NB4 (cell line): ENCODE data around the gene KLRC3.

Experiments used
- DNase-seq: peaks from one replicate; pipeline ENCODE4 v3.0.0; 2010; ENCODE audit warnings: low read depth
- H3K4me3 ChIP-seq: one replicate; pipeline ENCODE4 v1.5.1; 2011; ENCODE audit warnings: mild to moderate bottlenecking, low read depth, low read length, moderate library complexity
- CTCF ChIP-seq: IDR thresholded peaks from one replicate; pipeline ENCODE4 v1.5.1; 2012; ENCODE audit warnings: low read depth, low read length
- MYC ChIP-seq: IDR thresholded peaks from 2 replicates; pipeline ENCODE4 v1.6.1; 2011; ENCODE audit warnings: low read depth, low read length
- POLR2A ChIP-seq: IDR thresholded peaks from 2 replicates; pipeline ENCODE4 v1.6.1; 2011; ENCODE audit warnings: mild to moderate bottlenecking; ENCODE audit not compliant: insufficient read length; ENCODE audit errors: extremely low read depth
- TF ChIP-seq, protein P1 (sequence below): IDR thresholded peaks from 2 replicates; pipeline ENCODE4 v1.6.1; 2011; ENCODE audit warnings: low read depth, low read length

The KLRC3 gene

DNA sequence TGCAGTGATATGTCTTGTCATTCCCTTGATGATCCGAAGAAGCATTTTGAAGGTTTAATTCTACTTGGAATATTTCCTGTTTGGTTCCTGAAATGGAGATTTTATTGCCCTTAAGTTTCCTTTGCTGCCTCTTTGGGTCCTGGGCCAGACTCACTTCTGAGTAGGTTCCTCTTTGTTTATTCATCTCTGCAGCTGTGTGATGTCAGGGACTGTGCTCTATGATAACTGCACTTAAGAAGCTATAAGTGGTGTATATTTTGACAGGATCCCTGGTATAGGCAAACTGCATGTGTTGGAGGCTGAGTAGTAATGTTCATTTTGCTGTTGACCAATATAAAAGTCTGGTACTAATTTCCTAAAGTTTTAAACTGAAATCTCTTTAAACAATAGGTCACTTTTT is 11.0 kb downstream of the KLRC3 start, which contains the start of gene KLRC4:
KLRC4 (minus strand) TSS at position 366 of the 400 bp plus-strand sequence; CDS start at position 184, 182 bp downstream.
- peak; percentile 77 for DNase-seq
- TF ChIP-seq, protein P1, sequence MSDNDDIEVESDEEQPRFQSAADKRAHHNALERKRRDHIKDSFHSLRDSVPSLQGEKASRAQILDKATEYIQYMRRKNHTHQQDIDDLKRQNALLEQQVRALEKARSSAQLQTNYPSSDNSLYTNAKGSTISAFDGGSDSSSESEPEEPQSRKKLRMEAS: 0 out of 2 replicates have a peak, but pooled peaks have one; percentile 20
- TF ChIP-seq MYC: no peak
- no peak within 1 kb of the TSS for H3K4me3 ChIP-seq

GRCh38 chr12:10408842-10409241 is 11.6 kb downstream of the KLRC3 start:
- no peak overlapping the region for H3K4me3 ChIP-seq
- TF ChIP-seq MYC (no peak), POLR2A (no peak), CTCF (no peak)
- TF ChIP-seq, protein P1: no peak
- DNase-seq: no peak

- TF ChIP-seq, protein P1: peak; percentile 65
- no peak for TF ChIP-seq CTCF
- TF ChIP-seq POLR2A: no peak
- peak; percentile 45; the same call in 1 of the 2 replicates for TF ChIP-seq MYC
- H3K4me3 ChIP-seq: no peak overlapping the region
- peak; percentile 46 for DNase-seq
Observed at GRCh38 chr12:10406725-10407124, 13.7 kb downstream of the KLRC3 start.

DNA sequence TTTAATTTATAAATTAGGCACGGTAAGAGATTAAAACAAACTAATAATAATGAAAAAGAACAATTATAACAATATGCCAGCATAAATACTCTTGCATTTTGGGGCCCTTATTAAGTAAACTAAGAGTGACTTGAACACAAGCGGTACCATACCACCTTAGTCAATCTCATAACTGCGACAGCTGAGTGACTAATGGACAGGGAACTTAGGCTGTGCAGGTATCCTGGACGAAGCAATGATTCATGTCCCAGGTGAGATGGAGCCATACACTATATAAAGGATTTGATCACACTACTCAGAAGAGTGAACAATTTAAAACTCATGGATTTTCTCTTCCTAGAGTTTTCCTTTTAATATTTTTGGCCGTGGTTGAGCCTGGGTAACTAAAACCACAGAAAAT is 15.1 kb downstream of the KLRC3 start:
- no peak overlapping the region for H3K4me3 ChIP-seq
- TF ChIP-seq, protein P1: no peak
- DNase-seq: no peak

DNA sequence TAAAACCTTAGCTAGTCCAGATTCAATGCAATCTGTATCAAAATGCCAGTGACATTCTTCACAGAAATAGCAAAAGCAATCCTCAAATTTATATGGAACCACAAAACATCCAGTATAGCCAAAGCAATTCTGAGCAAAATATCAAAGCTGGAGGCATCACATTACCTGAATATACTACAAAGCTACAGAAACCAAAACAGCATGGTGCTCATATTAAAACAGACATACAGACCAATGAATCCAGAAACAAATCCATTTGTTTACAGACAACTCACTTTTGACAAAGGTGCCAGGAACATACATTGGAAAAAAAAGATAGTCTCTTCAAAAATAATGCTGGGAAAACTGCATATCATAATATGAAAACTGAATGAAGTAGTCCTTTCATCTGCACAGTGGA is 15.6 kb downstream of the KLRC3 start:
- H3K4me3 ChIP-seq: no peak overlapping the region
- TF ChIP-seq CTCF: no peak
- DNase-seq: no peak

DNA sequence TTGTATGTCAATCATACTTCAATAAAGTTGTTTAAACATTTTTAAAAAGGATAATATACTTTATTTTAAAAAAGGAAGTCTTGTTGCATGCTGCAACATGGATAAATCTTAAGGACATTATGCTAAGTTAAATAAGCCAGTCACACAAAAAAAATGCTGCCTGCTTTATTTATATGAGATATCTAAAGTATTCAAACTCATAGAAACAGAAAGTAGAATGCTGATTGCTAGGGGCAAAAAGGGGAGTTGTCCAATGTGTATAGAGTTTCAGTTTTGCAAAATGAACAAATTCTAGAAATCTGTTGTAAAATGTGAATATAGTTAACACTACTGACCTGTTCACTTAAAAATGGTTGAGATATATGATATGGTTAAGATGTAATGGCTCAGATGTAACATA is 19.6 kb downstream of the KLRC3 start:
- H3K4me3 ChIP-seq: no peak overlapping the region
- TF ChIP-seq, protein P1: no peak
- TF ChIP-seq CTCF (no peak), POLR2A (no peak)
- no peak for DNase-seq

DNA sequence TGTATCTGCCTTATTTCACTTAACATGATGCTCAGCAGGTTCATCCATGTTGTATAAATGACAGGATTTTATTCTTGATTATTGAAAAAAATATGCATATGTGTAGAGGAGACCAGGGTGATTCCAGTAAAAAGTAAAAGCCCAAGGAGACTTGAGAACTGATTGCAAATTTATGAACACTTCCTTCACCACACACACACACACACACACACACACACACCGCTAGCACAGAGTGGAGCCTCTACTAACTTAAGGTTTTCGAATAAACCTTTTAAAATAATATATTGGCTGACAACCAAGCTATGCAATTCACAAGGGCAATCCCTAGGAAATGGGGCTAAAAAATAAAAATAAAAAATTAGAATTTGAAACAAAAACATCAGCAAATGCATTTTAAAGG is 22.2 kb downstream of the KLRC3 start:
- DNase-seq: no peak
- TF ChIP-seq, protein P1: no peak
- TF ChIP-seq POLR2A (no peak), MYC (no peak), CTCF (no peak)
- H3K4me3 ChIP-seq: peak overlapping the region; percentile 69
